HL-60 (cell line): ENCODE measurements around the gene CCDC15.

Experiments
- DNase-seq, 2 experiments: peaks; one replicate each; pipeline ENCODE4 v3.0.0-alpha.2; 2010 to 2020; ENCODE audit warnings: low read depth in 1 of 2, low spot score in 1 of 2
- H3K27ac ChIP-seq: fragments of 250-450 bp; sonication (Bioruptor Pico); replicated peaks from 2 replicates; pipeline ENCODE4 v1.5.1; 2020; ENCODE audit warnings: mild to moderate bottlenecking, moderate library complexity
- H3K27me3 ChIP-seq: fragments of 250-450 bp; sonication (Bioruptor Pico); 2 replicates; pipeline ENCODE4 v1.5.1; 2021; ENCODE audit warnings: mild to moderate bottlenecking, moderate library complexity; ENCODE audit not compliant: insufficient read depth, poor library complexity, severe bottlenecking
- H3K4me3 ChIP-seq: replicated peaks from 2 replicates; pipeline ENCODE4 v1.5.1; 2011; ENCODE audit warnings: mild to moderate bottlenecking, control low read depth, low read length; ENCODE audit not compliant: insufficient read depth
- CTCF ChIP-seq: IDR thresholded peaks from one replicate; pipeline ENCODE4 v1.5.1; 2011; ENCODE audit warnings: low read length, control low read depth, inconsistent platforms; ENCODE audit not compliant: insufficient read depth
- GABPA ChIP-seq: IDR thresholded peaks from 2 replicates; pipeline ENCODE4 v1.6.1; 2012; ENCODE audit warnings: low read depth
- POLR2AphosphoS5 ChIP-seq: IDR thresholded peaks from 2 replicates; pipeline ENCODE4 v1.6.1; 2012; ENCODE audit warnings: low read depth
- REST ChIP-seq: IDR thresholded peaks from 2 replicates; pipeline ENCODE4 v1.6.1; 2012; ENCODE audit warnings: low read depth; ENCODE audit not compliant: insufficient replicate concordance
- SPI1 ChIP-seq: IDR thresholded peaks from 2 replicates; pipeline ENCODE4 v1.6.1; 2012; ENCODE audit warnings: low read depth, mild to moderate bottlenecking, borderline replicate concordance

Gene CCDC15

GRCh38 chr11:124970925-124971324 lies 16.9 kb downstream of the CCDC15 start:
- Histone ChIP-seq H3K4me3 (no peak overlapping the region), H3K27ac (no peak overlapping the region), H3K27me3 (no peaks in the 10 kb centered on the region)
- TF ChIP-seq SPI1 = peak; percentile 34; the same call in 1 of the 2 replicates
- TF ChIP-seq REST = no peak
- DNase-seq = peak; percentile 38 to 55

DNA sequence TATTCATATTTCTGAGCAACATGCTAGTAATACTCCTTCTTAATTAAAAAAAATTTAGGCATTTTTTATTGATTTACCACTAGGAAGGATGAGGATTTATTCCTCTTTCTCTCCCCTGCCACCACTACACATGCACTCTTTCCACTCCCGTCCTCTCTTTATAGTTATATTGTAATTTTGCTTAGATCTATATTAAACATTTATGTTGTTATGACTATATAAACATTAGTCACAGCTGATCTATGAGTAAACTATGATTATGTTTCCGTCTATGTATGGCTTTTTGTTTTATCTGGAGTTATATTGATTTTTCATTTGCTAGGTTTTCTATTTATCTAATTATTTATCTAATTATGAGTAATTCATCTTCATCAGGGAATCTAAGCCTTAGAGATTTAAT lies 17.8 kb downstream of the CCDC15 start:
- H3K27ac ChIP-seq = no peak overlapping the region
- no peak for TF ChIP-seq CTCF
- TF ChIP-seq GABPA = no peak
- no peak for TF ChIP-seq REST
- TF ChIP-seq SPI1 = no peak
- TF ChIP-seq POLR2AphosphoS5 = no peak
- no peak for DNase-seq
- H3K4me3 ChIP-seq = no peak overlapping the region
- H3K27me3 ChIP-seq = no peaks in the 10 kb centered on the region

DNA sequence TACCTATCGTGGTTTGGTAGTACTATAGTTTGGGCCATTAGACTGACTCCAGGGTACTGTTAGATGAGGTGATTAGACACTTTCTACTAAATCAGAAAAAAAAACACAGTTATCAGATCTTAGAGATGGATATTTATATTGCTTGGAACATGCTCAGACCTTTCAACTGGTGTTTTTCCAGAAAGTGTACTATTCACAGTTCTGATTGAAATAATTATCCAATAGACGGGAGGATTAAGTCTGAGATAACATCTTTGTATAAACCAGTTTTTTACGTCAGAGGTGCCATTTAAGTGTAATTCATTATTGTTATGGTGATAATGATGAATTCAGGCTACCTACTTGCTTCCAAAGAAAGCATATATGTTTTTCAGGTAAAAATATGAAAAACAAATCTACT lies 22.5 kb downstream of the CCDC15 start:
- H3K4me3 ChIP-seq = no peak overlapping the region
- TF ChIP-seq GABPA (no peak), CTCF (no peak), REST (no peak), POLR2AphosphoS5 (no peak), SPI1 (no peak)
- DNase-seq = no peak
- H3K27me3 ChIP-seq = no peaks in the 10 kb centered on the region
- H3K27ac ChIP-seq = no peak overlapping the region

DNA sequence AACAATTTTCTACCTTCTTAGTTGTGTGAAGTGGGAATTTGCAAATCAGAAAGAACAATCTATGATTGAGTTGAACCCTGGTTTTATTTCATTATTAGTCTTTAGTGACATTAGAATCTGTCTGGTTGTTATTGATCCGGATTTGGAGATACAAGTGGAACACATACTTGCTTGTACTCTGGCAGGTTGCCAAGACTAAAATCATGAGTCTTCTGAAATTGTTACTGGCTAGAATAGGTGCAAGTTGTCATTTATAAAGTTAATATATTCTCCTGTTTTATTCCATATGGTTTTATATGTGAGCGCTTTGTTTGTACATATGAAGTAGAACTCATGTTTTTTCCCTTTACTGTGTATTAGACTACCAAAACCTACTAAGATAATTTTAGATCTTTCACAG lies 23.0 kb downstream of the CCDC15 start:
- TF ChIP-seq REST = no peak
- TF ChIP-seq GABPA = no peak
- no peak for TF ChIP-seq SPI1
- no peak for TF ChIP-seq CTCF
- no peak for TF ChIP-seq POLR2AphosphoS5
- H3K4me3 ChIP-seq = no peak overlapping the region
- peak in 1 of 2 experiments; percentile 6 for DNase-seq
- H3K27ac ChIP-seq = no peak overlapping the region
- H3K27me3 ChIP-seq = no peaks in the 10 kb centered on the region
